Endometrium (tissue), 2 donors: ENCODE results near the gene GPATCH8.

Experiments used
- FAIRE-seq: peaks from 2 replicates; lab custom pipeline; 2012; peaks lifted over from hg19 to GRCh38; lab: Jason Lieb, UNC
- donor health status: control.
- donor health status: control.

GPATCH8 gene

GRCh38 chr17:44451016-44451627 lies 52.1 kb downstream of the GPATCH8 start:
- FAIRE-seq, result no peak

- no peak for FAIRE-seq
Observed at GRCh38 chr17:44448412-44448811, 54.8 kb downstream of the GPATCH8 start.

GRCh38 chr17:44444735-44445105 lies 58.5 kb downstream of the GPATCH8 start:
- no peak for FAIRE-seq

- FAIRE-seq, result no peak
Observed at GRCh38 chr17:44442806-44443205, 60.4 kb downstream of the GPATCH8 start.

- no peak for FAIRE-seq
Observed at GRCh38 chr17:44439168-44439567, 64.0 kb downstream of the GPATCH8 start.

DNA sequence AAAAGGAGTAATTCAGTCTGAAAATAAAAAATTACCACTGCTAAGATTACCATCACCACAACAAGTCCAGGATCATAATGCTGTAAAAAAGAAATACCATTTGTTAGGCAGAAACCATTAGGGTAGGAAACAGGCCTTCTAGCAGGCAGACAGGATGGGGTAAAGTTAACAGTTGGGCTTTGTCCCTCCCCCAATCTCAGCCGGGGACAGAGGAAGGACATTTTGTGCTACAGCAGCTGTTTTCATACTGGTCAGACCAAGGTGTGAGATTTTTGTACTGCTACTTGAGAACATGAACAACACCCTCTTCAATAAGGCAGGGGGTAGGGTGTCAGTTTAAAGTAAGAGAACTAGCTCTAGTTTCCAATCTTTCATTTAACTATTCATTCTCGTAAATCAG lies 64.6 kb downstream of the GPATCH8 start:
- FAIRE-seq, result no peak

GRCh38 chr17:44436336-44436735 lies 66.9 kb downstream of the GPATCH8 start:
- no peak for FAIRE-seq

GRCh38 chr17:44432254-44433157 lies 70.7 kb downstream of the GPATCH8 start:
- FAIRE-seq, result no peak

DNA sequence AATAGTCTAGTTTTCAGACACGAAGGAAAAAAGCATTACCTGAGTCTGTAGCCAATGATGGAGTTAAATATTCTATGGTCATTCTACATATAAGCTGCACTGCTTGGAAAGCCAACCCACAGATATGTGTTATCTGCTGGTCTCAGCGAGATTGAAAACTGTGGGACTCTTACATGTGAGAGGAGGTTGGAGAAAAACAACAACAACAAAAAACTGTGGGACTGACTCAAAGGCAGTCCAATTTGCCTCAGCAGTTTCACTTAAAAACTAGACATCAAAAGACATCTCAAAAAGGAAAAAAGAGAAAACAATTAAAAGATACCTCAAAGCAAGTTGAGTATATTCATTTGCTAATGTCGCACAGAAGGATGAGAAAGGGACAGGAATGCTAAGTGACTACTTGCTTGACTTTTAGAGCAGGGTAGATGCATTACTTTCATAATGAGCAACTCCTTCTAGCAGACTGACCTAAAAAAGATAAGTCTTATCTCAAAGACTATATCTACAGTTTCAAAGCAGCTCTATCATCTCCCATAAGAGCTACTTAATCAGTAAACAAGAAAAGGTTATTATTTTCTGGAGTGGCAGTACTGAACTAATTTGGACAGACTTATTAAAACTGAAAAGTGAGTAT lies 78.3 kb downstream of the GPATCH8 start:
- FAIRE-seq, result no peak

GRCh38 chr17:44417553-44417952 lies 85.7 kb downstream of the GPATCH8 start:
- FAIRE-seq, result no peak

- no peak for FAIRE-seq
Observed at GRCh38 chr17:44416558-44417289, 86.5 kb downstream of the GPATCH8 start.

GRCh38 chr17:44414394-44415155 lies 88.6 kb downstream of the GPATCH8 start:
- FAIRE-seq, result no peak

GRCh38 chr17:44409309-44410028 lies 93.7 kb downstream of the GPATCH8 start:
- no peak for FAIRE-seq

DNA sequence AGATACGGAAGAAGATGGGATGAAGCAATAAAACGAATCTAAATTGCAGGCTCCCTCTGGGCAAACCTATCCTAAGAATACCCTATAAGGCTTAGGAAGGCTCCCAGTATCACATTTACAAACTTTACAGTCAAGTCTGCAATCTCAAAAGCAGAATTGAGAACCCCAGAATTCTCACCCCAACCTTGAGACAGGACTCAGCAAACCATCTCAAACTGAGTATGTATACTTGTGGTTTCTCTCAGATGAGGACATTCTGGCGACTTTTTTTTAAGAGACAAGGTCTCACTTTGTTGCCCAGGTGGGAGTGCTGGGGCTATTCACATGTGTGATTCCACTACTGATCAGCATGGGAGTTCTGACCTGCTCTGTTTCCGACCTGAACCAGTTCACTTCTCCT lies 94.4 kb downstream of the GPATCH8 start:
- FAIRE-seq, result no peak

DNA sequence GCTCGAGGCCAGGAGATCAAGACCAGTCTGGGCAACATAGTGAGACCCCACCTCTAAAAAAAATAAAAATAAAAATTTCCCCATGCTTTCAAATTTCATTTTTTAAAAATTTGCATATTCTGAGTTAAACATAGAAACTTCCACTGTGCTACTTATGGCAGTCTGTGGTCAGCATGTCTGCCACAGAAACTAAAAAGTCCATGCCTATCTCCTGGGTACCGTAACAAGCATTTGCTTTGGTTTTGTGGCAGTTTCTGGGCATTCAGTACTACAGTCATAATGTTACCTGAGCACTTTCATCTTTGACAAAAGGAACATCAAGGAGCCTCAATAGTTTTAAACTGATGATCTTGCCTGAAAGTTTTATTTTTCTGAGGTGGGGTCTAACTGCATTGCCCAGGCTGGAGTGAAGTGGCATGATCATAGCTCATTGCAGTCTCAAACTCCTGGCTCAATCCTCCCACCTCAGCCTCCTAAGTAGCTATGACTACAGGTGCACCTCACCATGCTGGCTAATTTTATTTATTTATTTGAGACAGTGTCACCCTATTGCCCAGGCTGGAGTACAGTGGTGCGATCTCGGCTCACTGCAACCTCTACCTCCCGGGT lies 100.5 kb downstream of the GPATCH8 start:
- FAIRE-seq, result no peak

DNA sequence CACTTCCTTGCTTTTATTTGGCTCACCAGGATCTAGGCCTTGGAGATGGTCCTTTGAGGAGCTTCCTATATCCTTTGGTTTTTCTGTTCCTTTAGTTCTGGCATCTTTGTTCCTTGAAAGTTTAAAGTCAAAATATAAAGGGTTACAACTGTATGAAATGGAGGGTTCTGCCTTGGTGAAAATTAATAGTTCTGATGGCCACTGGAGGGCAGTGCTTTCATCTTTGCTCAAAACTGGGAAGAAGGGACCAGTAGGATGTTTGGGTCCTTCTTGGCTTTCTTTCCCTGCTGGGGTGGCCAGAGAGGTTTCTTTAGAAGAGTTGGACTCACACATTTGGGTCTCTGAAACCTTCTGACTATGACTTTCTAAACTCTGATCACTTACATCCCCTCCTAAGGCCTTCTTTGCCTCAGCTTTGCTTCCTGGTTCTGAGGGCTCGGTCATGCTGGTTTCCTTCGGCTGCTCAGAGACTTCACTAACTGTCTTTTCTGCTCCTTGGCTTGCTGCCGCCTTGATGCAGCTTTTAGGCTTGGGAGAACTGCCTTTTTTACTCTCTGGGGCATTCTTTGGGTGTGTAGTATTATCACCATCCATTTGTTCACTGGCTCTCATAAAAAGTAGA lies 102.9 kb downstream of the GPATCH8 start:
- FAIRE-seq, result no peak

- no peak for FAIRE-seq
Observed at GRCh38 chr17:44398692-44399691, 104.2 kb downstream of the GPATCH8 start.

GRCh38 chr17:44397479-44398440 lies 105.4 kb downstream of the GPATCH8 start:
- FAIRE-seq, result no peak
